LNCaP clone FGC (cell line): Measurements from ENCODE around the gene ATRN.

Source experiments
- DNase-seq: peaks from one replicate; pipeline ENCODE4 v3.0.0-alpha.2; 2011; ENCODE audit warnings: low read depth
- H3K4me3 ChIP-seq: 2 replicates; pipeline ENCODE4 v1.5.1; 2011; ENCODE audit warnings: mild to moderate bottlenecking, low read depth, low read length, control low read depth
- CTCF ChIP-seq: IDR thresholded peaks from 2 replicates; pipeline ENCODE4 v1.5.1; 2012; ENCODE audit warnings: mild to moderate bottlenecking; ENCODE audit not compliant: control insufficient read depth, insufficient read depth; ENCODE audit errors: extremely low read depth

The ATRN gene

GRCh38 chr20:3477861-3478544 lies 7.2 kb downstream of the ATRN start:
- TF ChIP-seq CTCF: no peak
- no peak for DNase-seq
- H3K4me3 ChIP-seq: no peak overlapping the region

GRCh38 chr20:3479025-3479424 lies 8.2 kb downstream of the ATRN start:
- H3K4me3 ChIP-seq: no peak overlapping the region
- DNase-seq: no peak
- no peak for TF ChIP-seq CTCF

- DNase-seq: no peak
- TF ChIP-seq CTCF: no peak
These were observed 9.2 kb downstream of the ATRN start for GRCh38 chr20:3479759-3480615.

GRCh38 chr20:3483309-3483708 lies 12.5 kb downstream of the ATRN start:
- DNase-seq: no peak
- no peak for TF ChIP-seq CTCF

More at GRCh38 chr20:3479759-3480615, 9.2 kb downstream of the ATRN start:
- no peak overlapping the region for H3K4me3 ChIP-seq

GRCh38 chr20:3483784-3484183 lies 13.0 kb downstream of the ATRN start:
- no peak for DNase-seq
- TF ChIP-seq CTCF: no peak
- no peak overlapping the region for H3K4me3 ChIP-seq

More at GRCh38 chr20:3483309-3483708, 12.5 kb downstream of the ATRN start:
- no peak overlapping the region for H3K4me3 ChIP-seq

- TF ChIP-seq CTCF: no peak
These were observed 15.1 kb downstream of the ATRN start for GRCh38 chr20:3485913-3486312.

More at GRCh38 chr20:3485913-3486312, 15.1 kb downstream of the ATRN start:
- no peak for DNase-seq
- no peak overlapping the region for H3K4me3 ChIP-seq
